ENCODE results near the gene YLPM1. TPM values are rescaled to one million over a fixed set of nuclear protein-coding genes. Genes with fewer than 3 reads are reported as not detected.

The YLPM1 gene
- total and polyA plus RNA-seq, 12 donors = 8.4 to 45.9 (median 36.3) TPM

DNA sequence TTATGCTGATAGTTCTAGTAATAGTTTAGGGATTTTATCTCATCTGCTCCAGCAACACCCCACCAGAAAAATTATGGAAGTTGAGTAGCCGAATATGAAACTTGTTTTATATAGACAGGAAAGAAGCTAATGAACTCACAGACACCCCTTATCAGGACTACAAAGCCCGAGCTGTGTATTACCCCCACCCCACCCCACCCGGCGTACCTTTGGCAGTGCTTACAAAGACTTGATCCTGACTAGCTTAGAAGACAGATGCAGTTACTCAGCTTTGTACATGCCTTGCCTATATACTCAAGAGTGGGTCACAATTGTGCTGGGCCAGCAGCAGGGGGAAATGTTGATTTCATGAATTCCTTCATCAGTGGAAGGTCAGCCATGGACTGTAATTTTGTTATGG is 90.5 kb downstream of the YLPM1 start:
- intact Hi-C loops (cut with DNase I) = no loop called here
- ATAC-seq (no peak), DNase-seq (no peak)
- Histone ChIP-seq H3K36me3 (no peaks in the 10 kb centered on the region), H3K27ac (no peak overlapping the region), H3K27me3 (no peaks in the 10 kb centered on the region), H3K4me1 (peaks cover 0 to 25% (median 6%) of the 10 kb centered on the region in 9 donors), H3K9me3 (no peaks in the 10 kb centered on the region), H3K4me3 (no peak overlapping the region)
- WGBS, 2 donors = 49 to 57% methylated on average over 4 of the region's 4 CpGs
- TF ChIP-seq CTCF (IDR thresholded peaks at IDR 0.05) = no peak

- intact Hi-C loops (cut with DNase I) = no loop called here
- WGBS, 2 donors = 61 to 67% methylated on average over 7 of the region's 7 CpGs
- ATAC-seq (peak in 1 of 8 donors; percentile 24), DNase-seq (no peak)
- H3K9me3 ChIP-seq = no peaks in the 10 kb centered on the region
- H3K27me3 ChIP-seq = no peaks in the 10 kb centered on the region
- H3K36me3 ChIP-seq = no peaks in the 10 kb centered on the region
- H3K4me1 ChIP-seq = peaks cover 0 to 27% (median 6%) of the 10 kb centered on the region in 9 donors
- no peak overlapping the region for H3K27ac ChIP-seq
- H3K4me3 ChIP-seq = no peak overlapping the region
- no peak for TF ChIP-seq CTCF (IDR thresholded peaks at IDR 0.05)
These were observed 91.9 kb downstream of the YLPM1 start for GRCh38 chr14:74855021-74855420.

DNA sequence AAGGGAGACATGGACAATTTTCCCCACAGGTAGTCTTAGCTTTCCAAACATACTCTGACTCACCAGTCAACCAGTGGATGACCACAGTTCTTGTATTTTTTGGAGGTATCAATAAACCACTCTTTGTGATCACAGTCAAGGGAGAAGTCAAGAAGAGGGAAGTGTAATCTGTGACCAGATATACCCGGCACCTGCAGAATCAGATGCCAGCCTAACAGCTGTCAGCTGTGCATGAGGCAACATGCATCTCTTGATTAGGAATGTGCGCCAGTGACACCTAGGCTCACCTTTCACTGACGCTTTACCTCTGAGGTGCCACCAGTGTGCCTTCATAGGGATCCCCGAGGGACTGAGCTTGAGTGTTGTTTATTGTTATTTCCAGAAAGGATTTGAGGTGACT is 92.8 kb downstream of the YLPM1 start:
- Histone ChIP-seq H3K4me1 (peaks cover 0 to 37% (median 9%) of the 10 kb centered on the region in 9 donors), H3K4me3 (no peak overlapping the region), H3K27ac (no peak overlapping the region), H3K36me3 (no peaks in the 10 kb centered on the region), H3K9me3 (no peaks in the 10 kb centered on the region), H3K27me3 (no peaks in the 10 kb centered on the region)
- intact Hi-C loops (cut with DNase I) = no loop called here
- ATAC-seq = no peak
- no peak for TF ChIP-seq CTCF (IDR thresholded peaks at IDR 0.05)
- no peak for DNase-seq
- 83 to 85% methylated on average over 4 of the region's 4 CpGs for WGBS, 2 donors

GRCh38 chr14:74856366-74856765 is 93.2 kb downstream of the YLPM1 start:
- no peak for ATAC-seq

More at GRCh38 chr14:74856366-74856765, 93.2 kb downstream of the YLPM1 start:
- 85 to 97% methylated on average over 1 of the region's 1 CpG for WGBS, 2 donors
- H3K36me3 ChIP-seq = no peaks in the 10 kb centered on the region
- no peaks in the 10 kb centered on the region for H3K27me3 ChIP-seq
- TF ChIP-seq CTCF (IDR thresholded peaks at IDR 0.05) = no peak
- H3K9me3 ChIP-seq = no peaks in the 10 kb centered on the region
- H3K27ac ChIP-seq = no peak overlapping the region
- DNase-seq = no peak
- peaks cover 0 to 39% (median 13%) of the 10 kb centered on the region in 9 donors for H3K4me1 ChIP-seq
- H3K4me3 ChIP-seq = no peak overlapping the region
- intact Hi-C loops (cut with DNase I) = no loop called here

Data from heart right ventricle (tissue), 16 donors.